Erythroblast (primary cell): ENCODE data around the gene SLC33A1.

Source experiments
- GATA1 ChIP-seq: IDR thresholded peaks from 2 replicates; pipeline ENCODE4 v1.6.1; 2011; ENCODE audit warnings: low read depth, mild to moderate bottlenecking, control low read depth, low read length, moderate library complexity
- POLR2A ChIP-seq: IDR thresholded peaks from 2 replicates; pipeline ENCODE4 v1.6.1; 2011; ENCODE audit warnings: mild to moderate bottlenecking, low read length

DNA sequence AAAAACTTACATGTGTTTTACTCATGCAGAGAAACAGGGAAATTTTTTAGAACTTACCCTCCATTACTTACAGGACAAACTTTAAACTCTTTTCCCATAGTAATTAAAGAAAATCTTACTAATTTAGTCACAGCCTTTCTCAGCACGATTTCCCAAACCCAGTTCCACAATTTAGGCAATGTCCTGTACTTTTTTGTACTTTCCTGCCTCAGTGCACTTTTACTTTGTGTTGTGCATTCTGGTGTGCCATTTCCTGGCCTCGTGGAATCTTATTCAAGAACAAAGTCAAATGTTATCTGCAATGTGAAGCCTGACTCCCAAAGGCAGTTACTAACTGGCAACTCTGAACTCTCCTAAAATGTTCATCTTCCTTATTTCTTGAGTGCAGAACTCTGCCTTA lies 1.9 kb downstream of the SLC33A1 start:
- TF ChIP-seq POLR2A: no peak
- TF ChIP-seq GATA1: no peak
